Cardiac muscle cell (in vitro differentiated cells and primary cell): ENCODE data around the gene CPSF3. TPM values are rescaled to one million over a fixed set of nuclear protein-coding genes. Genes with fewer than 3 reads are reported as not detected.
A peak's percentile ranks its signal among the peaks of the same experiment; 100 is the strongest.
"Not testable (repeated sequence)": the region's sequence is repeated elsewhere in the genome, so short reads cannot be mapped to it uniquely, and the experiment has no call there.

Experiments
- DNase-seq, 2 donors: peaks; one replicate each; pipeline versions ENCODE4 v3.0.0 to v3.0.0-alpha.2; 2010 to 2017; ENCODE audit warnings: low read depth in 1 of 2, low spot score in 1 of 2
- H3K27ac ChIP-seq: fragments of 200-600 bp; sonication (generic); 2 replicates; pipeline ENCODE4 v1.5.1; 2016
- H3K27me3 ChIP-seq: fragments of 200-600 bp; sonication (generic); 2 replicates; pipeline ENCODE4 v1.6.0; 2016; ENCODE audit warnings: control low read depth
- H3K36me3 ChIP-seq: fragments of 200-600 bp; sonication (generic); 2 replicates; pipeline ENCODE4 v1.5.1; 2016; ENCODE audit warnings: control low read depth
- H3K4me1 ChIP-seq: fragments of 200-600 bp; sonication (generic); 2 replicates; pipeline ENCODE4 v1.8.1; 2017; ENCODE audit warnings: low read depth, mild to moderate bottlenecking, mixed run types
- H3K4me3 ChIP-seq: fragments of 200-600 bp; sonication (generic); 2 replicates; pipeline ENCODE4 v1.5.1; 2016; ENCODE audit warnings: mild to moderate bottlenecking
- H3K9me3 ChIP-seq: fragments of 200-600 bp; sonication (generic); 2 replicates; pipeline ENCODE4 v1.5.1; 2017; ENCODE audit warnings: low read depth, mild to moderate bottlenecking, control low read depth
- polyA plus RNA-seq: library from polyadenylated mRNA; unstranded; fragments of >200 nt; fragmentation: Nextera tagmentation; extraction: Ambion mirVana; gene quantifications from 2 replicates; pipeline ENCODE4 v1.2.1, GENCODE V29; 2016
- total RNA-seq: library from RNA; depleted of rRNA; stranded (reverse); fragments of >200 nt; gene quantifications from 2 replicates; pipeline ENCODE4 v1.2.3, GENCODE V29; 2016
- TF ChIP-seq, protein P1 (sequence below): IDR thresholded peaks from 2 replicates; pipeline ENCODE4 v1.5.1; 2012; ENCODE audit warnings: low read depth, mild to moderate bottlenecking, low read length

CPSF3 gene
- total and polyA plus RNA-seq, 2 experiments from 2014 or later, result 57.4 to 57.5 TPM

DNA sequence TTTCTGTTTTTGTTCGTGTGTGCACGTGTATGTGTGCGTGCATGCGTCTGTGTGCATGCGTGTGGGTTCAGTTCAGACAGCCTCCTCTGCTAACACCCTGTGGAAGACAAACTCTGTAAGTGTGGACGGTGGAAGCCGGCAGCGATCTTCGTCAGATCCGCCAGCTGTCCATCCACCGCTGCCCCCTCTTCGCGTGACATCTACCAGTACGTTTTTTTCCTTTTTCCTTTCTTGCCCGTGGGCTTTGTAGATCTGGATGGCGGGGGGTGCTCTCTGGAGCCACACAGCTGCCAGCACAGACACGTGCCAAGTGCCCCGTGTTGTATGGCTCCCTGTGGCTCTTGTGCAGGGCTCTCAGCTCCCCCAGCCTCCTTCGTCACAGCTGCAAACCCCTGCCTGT is 32.5 kb upstream of the CPSF3 start:
- TF ChIP-seq, protein P1, sequence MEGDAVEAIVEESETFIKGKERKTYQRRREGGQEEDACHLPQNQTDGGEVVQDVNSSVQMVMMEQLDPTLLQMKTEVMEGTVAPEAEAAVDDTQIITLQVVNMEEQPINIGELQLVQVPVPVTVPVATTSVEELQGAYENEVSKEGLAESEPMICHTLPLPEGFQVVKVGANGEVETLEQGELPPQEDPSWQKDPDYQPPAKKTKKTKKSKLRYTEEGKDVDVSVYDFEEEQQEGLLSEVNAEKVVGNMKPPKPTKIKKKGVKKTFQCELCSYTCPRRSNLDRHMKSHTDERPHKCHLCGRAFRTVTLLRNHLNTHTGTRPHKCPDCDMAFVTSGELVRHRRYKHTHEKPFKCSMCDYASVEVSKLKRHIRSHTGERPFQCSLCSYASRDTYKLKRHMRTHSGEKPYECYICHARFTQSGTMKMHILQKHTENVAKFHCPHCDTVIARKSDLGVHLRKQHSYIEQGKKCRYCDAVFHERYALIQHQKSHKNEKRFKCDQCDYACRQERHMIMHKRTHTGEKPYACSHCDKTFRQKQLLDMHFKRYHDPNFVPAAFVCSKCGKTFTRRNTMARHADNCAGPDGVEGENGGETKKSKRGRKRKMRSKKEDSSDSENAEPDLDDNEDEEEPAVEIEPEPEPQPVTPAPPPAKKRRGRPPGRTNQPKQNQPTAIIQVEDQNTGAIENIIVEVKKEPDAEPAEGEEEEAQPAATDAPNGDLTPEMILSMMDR, result no peak
- peaks cover 13% of the 10 kb centered on the region for H3K4me1 ChIP-seq
- H3K27me3 ChIP-seq, result no peaks in the 10 kb centered on the region
- no peak overlapping the region for H3K27ac ChIP-seq
- no peak overlapping the region for H3K4me3 ChIP-seq
- H3K9me3 ChIP-seq, result no peaks in the 10 kb centered on the region
- H3K36me3 ChIP-seq, result peaks cover 2% of the 10 kb centered on the region
- DNase-seq, result no peak

DNA sequence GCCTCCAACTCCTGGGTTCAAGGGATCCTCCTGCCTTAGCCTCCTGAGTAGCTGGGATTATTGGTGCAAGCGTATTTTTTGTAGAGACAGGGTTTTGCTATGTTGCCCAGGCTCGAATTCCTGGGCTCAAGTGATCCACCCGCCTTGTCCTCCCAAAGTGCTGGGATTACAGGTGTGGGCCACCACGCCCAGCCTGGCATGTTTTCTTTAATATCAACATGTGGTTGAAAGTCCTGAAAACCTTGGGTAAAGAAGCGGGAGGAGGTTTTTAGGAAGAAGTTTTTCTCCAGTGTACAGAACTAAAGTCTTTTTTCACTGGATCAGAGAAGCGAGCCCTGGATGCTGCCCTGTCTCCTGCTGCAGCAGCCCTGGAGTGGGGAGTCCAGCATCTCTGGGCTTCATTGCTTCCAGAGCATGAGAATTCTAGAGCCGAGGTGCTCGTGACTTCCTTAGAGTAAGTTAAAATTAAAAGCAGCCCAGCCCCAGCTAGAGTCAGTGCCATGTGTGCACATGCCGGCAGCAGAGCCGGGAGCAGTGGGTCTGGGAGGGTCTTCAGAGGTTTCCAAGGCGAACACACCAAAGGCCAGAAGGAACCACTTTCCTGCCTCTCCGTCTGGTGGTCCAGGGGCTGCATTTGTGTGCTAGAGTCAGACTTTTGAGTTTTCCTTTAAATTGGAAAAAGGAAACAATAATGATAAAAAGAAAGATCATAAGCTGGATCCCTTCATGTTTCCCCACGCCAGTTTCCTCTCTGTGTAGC is 31.3 kb upstream of the CPSF3 start:
- TF ChIP-seq, protein P1, result no peak
- peaks cover 13% of the 10 kb centered on the region for H3K4me1 ChIP-seq
- peaks cover 2% of the 10 kb centered on the region for H3K36me3 ChIP-seq
- no peaks in the 10 kb centered on the region for H3K27me3 ChIP-seq
- no peak overlapping the region for H3K4me3 ChIP-seq
- peak overlapping the region; percentile 45 for H3K27ac ChIP-seq
- no peak for DNase-seq
- H3K9me3 ChIP-seq, result no peaks in the 10 kb centered on the region

DNA sequence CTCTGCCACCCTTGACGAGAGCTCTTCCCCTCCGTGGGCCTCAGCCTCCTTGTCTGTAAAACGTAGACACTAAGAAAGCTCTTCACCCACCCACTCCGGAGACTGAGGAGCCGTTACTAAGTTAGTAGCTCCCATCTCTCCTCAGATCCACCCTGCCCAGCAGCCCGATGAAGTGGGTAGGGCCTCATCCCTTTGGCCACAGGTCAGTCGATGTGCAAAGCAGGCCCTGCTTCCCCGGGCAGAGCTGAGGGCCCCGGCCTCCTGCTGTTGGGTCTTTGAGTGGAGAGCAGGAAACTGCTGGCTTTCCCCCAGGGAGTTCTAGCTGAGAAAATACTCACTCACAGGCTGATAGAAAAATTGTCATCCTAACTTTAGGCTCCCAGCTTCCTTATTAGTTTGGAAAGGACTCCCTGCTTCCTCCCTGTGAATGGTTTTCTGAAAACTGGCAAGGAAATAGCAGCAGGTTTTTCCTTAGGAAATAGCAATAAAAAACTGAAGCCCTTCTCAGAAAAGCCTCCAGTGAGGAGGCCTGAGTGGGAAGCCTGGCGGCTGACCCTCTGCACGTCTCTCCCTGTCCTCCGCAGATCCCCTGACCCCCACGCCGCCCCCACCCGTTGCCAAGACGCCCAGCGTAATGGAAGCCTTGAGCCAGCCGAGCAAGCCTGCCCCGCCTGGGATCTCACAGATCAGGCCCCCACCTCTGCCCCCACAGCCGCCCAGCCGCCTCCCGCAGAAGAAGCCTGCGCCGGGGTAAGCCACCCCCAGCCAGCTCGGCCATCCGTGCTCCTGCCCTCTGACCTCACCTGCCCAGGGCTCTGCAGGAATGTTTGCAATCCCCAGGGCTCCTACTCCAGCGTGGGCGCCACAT is 30.3 kb upstream of the CPSF3 start:
- Histone ChIP-seq H3K4me3 (no peak overlapping the region), H3K27me3 (no peaks in the 10 kb centered on the region), H3K4me1 (peaks cover 13% of the 10 kb centered on the region), H3K9me3 (no peaks in the 10 kb centered on the region), H3K27ac (peak overlapping the region; percentile 45), H3K36me3 (no peaks in the 10 kb centered on the region)
- TF ChIP-seq, protein P1, result no peak
- peak; percentile 21 to 71 for DNase-seq

DNA sequence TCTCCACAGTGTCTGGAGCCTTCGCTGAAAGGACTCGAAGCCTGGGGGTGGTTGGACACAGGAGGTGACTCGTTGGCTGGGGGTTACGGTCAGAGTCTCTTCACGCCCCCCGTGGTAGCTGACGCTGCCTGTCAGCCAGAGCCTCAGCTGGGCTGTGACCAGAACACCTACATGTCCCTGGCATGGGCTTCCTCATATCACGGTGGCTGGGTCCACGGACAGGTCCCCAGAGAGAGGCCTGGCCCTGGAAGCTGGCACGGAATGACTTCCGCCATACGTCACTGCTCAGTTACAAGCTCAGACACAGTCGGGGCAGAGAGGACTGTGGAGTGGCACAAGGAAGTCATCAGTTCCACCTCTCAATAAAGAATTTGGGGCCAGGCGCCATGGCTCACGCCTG is 28.6 kb upstream of the CPSF3 start:
- Histone ChIP-seq H3K9me3 (no peaks in the 10 kb centered on the region), H3K4me3 (no peak overlapping the region), H3K36me3 (no peaks in the 10 kb centered on the region), H3K4me1 (peaks cover 13% of the 10 kb centered on the region), H3K27ac (no peak overlapping the region), H3K27me3 (no peaks in the 10 kb centered on the region)
- TF ChIP-seq, protein P1, result no peak
- no peak for DNase-seq

DNA sequence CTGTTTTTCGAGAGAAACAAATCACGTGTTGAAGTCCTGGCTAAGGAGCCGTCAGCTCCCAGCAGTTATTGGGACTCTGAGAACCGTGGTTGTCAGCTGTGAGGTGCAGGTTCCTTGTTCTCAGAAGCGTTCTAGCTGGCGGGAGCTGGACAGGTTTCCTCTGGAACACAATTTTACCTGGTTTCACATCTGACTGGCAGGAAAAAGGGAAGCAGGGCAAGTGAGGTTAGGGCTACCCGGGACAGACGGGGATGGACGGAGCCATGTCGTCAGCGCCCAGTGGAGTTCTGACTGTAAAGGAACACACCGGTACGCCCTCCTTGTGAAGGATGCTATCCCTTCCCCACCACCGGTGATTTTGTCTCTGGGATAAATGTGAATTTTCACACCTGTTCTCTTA is 26.3 kb upstream of the CPSF3 start:
- H3K4me1 ChIP-seq, result peaks cover 13% of the 10 kb centered on the region
- TF ChIP-seq, protein P1, result no peak
- DNase-seq, result no peak
- no peaks in the 10 kb centered on the region for H3K27me3 ChIP-seq
- H3K27ac ChIP-seq, result no peak overlapping the region
- H3K4me3 ChIP-seq, result no peak overlapping the region
- no peaks in the 10 kb centered on the region for H3K36me3 ChIP-seq
- H3K9me3 ChIP-seq, result no peaks in the 10 kb centered on the region

DNA sequence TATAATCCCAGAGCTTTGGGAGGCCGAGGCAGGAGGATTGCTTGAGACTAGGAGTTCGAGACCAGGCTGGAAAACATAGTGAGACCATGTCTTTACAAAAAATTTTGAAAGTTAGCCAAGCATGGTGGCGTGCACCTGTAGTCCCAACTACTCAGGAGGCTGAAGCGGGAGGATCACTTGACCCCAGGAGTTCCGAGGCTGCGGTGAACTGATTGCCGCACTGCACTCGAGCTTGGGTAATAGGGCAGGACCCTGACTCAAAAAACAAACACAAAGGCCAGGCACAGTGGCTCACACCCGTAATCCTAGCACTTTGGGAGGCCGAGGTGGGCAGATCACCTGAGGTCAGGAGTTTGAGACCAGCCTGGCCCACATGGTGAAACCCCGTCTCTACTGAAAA is 25.2 kb upstream of the CPSF3 start:
- not testable (repeated sequence) for H3K27ac ChIP-seq, H3K9me3 ChIP-seq, H3K4me1 ChIP-seq, DNase-seq, H3K27me3 ChIP-seq, H3K4me3 ChIP-seq, H3K36me3 ChIP-seq
